ENCODE data around the gene MARCKSL1. TPM values are rescaled to one million over a fixed set of nuclear protein-coding genes. Genes with fewer than 3 reads are reported as not detected.

MARCKSL1 gene
- total RNA-seq, 1 donor from 2014 or later = 132 TPM

GRCh38 chr1:32332290-32333079 lies 3.5 kb downstream of the MARCKSL1 start:
- ATAC-seq (ENCODE audit: low read depth) (no peak), DNase-seq (no peak)
- intact Hi-C loops (cut with micrococcal nuclease) = loop anchor here (10.0 kb wide), 1 partner anchor 398 kb away; the partner anchor contains the start of gene PTP4A2
- CTCF ChIA-PET = interaction anchor here (0.9 to 2.2 kb wide), 7 partner anchors 11 to 117 kb away, joined by 3 to 10 read pairs (median 4); partner anchors contain the start of gene BSDC1
- H3K27ac Mint-ChIP-seq = peak overlapping the region; percentile 46
- H3K27me3 Mint-ChIP-seq = no peaks in the 10 kb centered on the region
- peaks cover 67% of the 10 kb centered on the region for H3K36me3 Mint-ChIP-seq (ENCODE audit: low read depth)
- TF ChIP-seq CTCF (IDR thresholded peaks at IDR 0.05) = no peak
- H3K4me3 Mint-ChIP-seq = no peak overlapping the region
- POLR2A ChIA-PET = interaction anchor here (0.7 to 5.7 kb wide), 7 partner anchors 9 to 90 kb away, joined by 3 to 75 read pairs (median 8); partner anchors contain the start of gene FAM229A
- H3K9me3 Mint-ChIP-seq = no peaks in the 10 kb centered on the region
- H3K4me1 Mint-ChIP-seq = peaks cover 32% of the 10 kb centered on the region

- Mint-ChIP-seq H3K4me3 (no peak overlapping the region), H3K27me3 (no peaks in the 10 kb centered on the region), H3K27ac (peak overlapping the region; percentile 24), H3K9me3 (no peaks in the 10 kb centered on the region), H3K4me1 (peaks cover 22% of the 10 kb centered on the region), H3K36me3 (ENCODE audit: low read depth) (peaks cover 75% of the 10 kb centered on the region)
- CTCF ChIA-PET = interaction anchor here (1.2 to 1.8 kb wide), 3 partner anchors 10 to 91 kb away, joined by 3 to 6 read pairs (median 4); no protein-coding TSS in a partner anchor
- POLR2A ChIA-PET = interaction anchor here (0.6 to 3.5 kb wide), 5 partner anchors 8 to 377 kb away, joined by 3 to 30 read pairs (median 7); no protein-coding TSS in a partner anchor
- intact Hi-C loops (cut with micrococcal nuclease) = loop anchor here (10.0 kb wide), 1 partner anchor 397 kb away; the partner anchor contains the start of gene PTP4A2
- DNase-seq (no peak), ATAC-seq (ENCODE audit: low read depth) (no peak)
- no peak for TF ChIP-seq CTCF (IDR thresholded peaks at IDR 0.05)
Observed at GRCh38 chr1:32331549-32331948, 4.5 kb downstream of the MARCKSL1 start.

- POLR2A ChIA-PET = interaction anchor here (0.5 to 1.1 kb wide), 9 partner anchors 8 to 486 kb away, joined by 3 to 7 read pairs (median 4); partner anchors contain the start of gene HDAC1
- H3K27ac Mint-ChIP-seq = no peak overlapping the region
- H3K9me3 Mint-ChIP-seq = no peaks in the 10 kb centered on the region
- TF ChIP-seq CTCF (IDR thresholded peaks at IDR 0.05) = no peak
- CTCF ChIA-PET = interaction anchor here (1.2 to 1.8 kb wide), 2 partner anchors 14 to 90 kb away, joined by 4 to 6 read pairs; no protein-coding TSS in a partner anchor
- ATAC-seq (ENCODE audit: low read depth) (no peak), DNase-seq (no peak)
- H3K4me1 Mint-ChIP-seq = peaks cover 21% of the 10 kb centered on the region
- intact Hi-C loops (cut with micrococcal nuclease) = loop anchor here (10.0 kb wide), 1 partner anchor 396 kb away; the partner anchor contains the start of gene PTP4A2
- H3K36me3 Mint-ChIP-seq (ENCODE audit: low read depth) = peaks cover 79% of the 10 kb centered on the region
- H3K27me3 Mint-ChIP-seq = no peaks in the 10 kb centered on the region
- H3K4me3 Mint-ChIP-seq = no peak overlapping the region
Observed at GRCh38 chr1:32330558-32331151, 5.4 kb downstream of the MARCKSL1 start.

GRCh38 chr1:32329931-32330466 lies 6.0 kb downstream of the MARCKSL1 start:
- Mint-ChIP-seq H3K4me1 (peaks cover 20% of the 10 kb centered on the region), H3K27ac (no peak overlapping the region), H3K27me3 (no peaks in the 10 kb centered on the region), H3K4me3 (no peak overlapping the region), H3K36me3 (ENCODE audit: low read depth) (peaks cover 86% of the 10 kb centered on the region), H3K9me3 (no peaks in the 10 kb centered on the region)
- DNase-seq (no peak), ATAC-seq (ENCODE audit: low read depth) (no peak)
- ChIA-PET CTCF (interaction anchor here (1.2 to 1.8 kb wide), 2 partner anchors 13 to 90 kb away, joined by 4 to 6 read pairs; no protein-coding TSS in a partner anchor), POLR2A (interaction anchor here (0.5 to 1.1 kb wide), 5 partner anchors 8 to 486 kb away, joined by 3 to 7 read pairs (median 3); partner anchors contain the start of gene HDAC1)
- no peak for TF ChIP-seq CTCF (IDR thresholded peaks at IDR 0.05)
- intact Hi-C loops (cut with micrococcal nuclease) = loop anchor here (10.0 kb wide), 1 partner anchor 395 kb away; the partner anchor contains the start of gene PTP4A2

Data from activated B cell treated with CpG ODN at 0.5 μM for 24 hours (primary cell).